ENCODE results near the gene NDUFV1. TPM values are rescaled to one million over a fixed set of nuclear protein-coding genes. Genes with fewer than 3 reads are reported as not detected.

The NDUFV1 gene
- polyA plus RNA-seq, 1 of the 3 experiments (the other 2 are of a cell fraction): 278 TPM

- no peak for TF ChIP-seq ZBTB33 (IDR thresholded peaks at IDR 0.05; ENCODE audit: borderline replicate concordance, low read depth)
- no peak for TF ChIP-seq RCOR1 (IDR thresholded peaks at IDR 0.05; ENCODE audit: low read length)
- TF ChIP-seq RAD21 (IDR thresholded peaks at IDR 0.05; ENCODE audit: low read length): no peak
- TF ChIP-seq EP300 (IDR thresholded peaks at IDR 0.05; ENCODE audit: borderline replicate concordance in 1 of 2, low read depth in 1 of 2, low read length in 1 of 2): no peak
- TF ChIP-seq USF2 (IDR thresholded peaks at IDR 0.05; ENCODE audit: borderline replicate concordance, low read depth, low read length): no peak
- TF ChIP-seq YY1 (IDR thresholded peaks at IDR 0.05; ENCODE audit: low read depth): no peak
- no peak for TF ChIP-seq PBX3 (IDR thresholded peaks at IDR 0.05)
- no peak for TF ChIP-seq SMC3 (IDR thresholded peaks at IDR 0.05; ENCODE audit: low read depth, low read length)
- TF ChIP-seq ELF1 (IDR thresholded peaks at IDR 0.05): no peak
- TF ChIP-seq TAF1 (IDR thresholded peaks at IDR 0.05; ENCODE audit: borderline replicate concordance, low read depth, low read length): no peak
Measured at GRCh38 chr11:67647471-67647870, 40.7 kb downstream of the NDUFV1 start (continued).

- no peaks in the 10 kb centered on the region for H3K9me2 ChIP-seq
- POLR2A ChIA-PET: interaction anchor here (1.1 kb wide), 1 partner anchor 18 kb away, joined by 3 read pairs; the partner anchor contains the start of gene NUDT8
- H3K9me3 ChIP-seq: no peaks in the 10 kb centered on the region
- no peak overlapping the region for H2AFZ ChIP-seq (ENCODE audit: low read depth)
- H3K27ac ChIP-seq (ENCODE audit: low read depth in 2 of 2, low read length in 1 of 2): no peak overlapping the region
- H3K4me1 ChIP-seq (ENCODE audit: control insufficient read depth in 1 of 2, insufficient read depth in 2 of 2, low read depth in 1 of 2, low read length in 1 of 2): no peaks in the 10 kb centered on the region; a peak in 1 of 4 replicates
- no peak overlapping the region for H3K4me2 ChIP-seq
- no peaks in the 10 kb centered on the region for H3K79me2 ChIP-seq (ENCODE audit: insufficient read depth)
- DNase-seq: no peak
- H3F3A ChIP-seq (replicated peaks; ENCODE audit: insufficient read depth): no peaks in the 10 kb centered on the region
- no peaks in the 10 kb centered on the region for H3K36me3 ChIP-seq (replicated peaks in 1 of 2; ENCODE audit: control insufficient read depth in 1 of 2, insufficient read depth in 2 of 2, low read length in 1 of 2)
- H3K27me3 ChIP-seq (ENCODE audit: insufficient read depth): no peaks in the 10 kb centered on the region
- CTCF ChIA-PET: interaction anchor here (0.6 to 21.6 kb wide), 5 partner anchors 11 to 34 kb away, joined by 3 to 308 read pairs (median 6); partner anchors contain the start of genes NUDT8 and TBX10
- 59% methylated on average over 3 of the region's 12 CpGs for WGBS (ENCODE audit: low lambda C conversion rate)
- H3K9ac ChIP-seq: no peak overlapping the region
- no peak overlapping the region for H3K4me3 ChIP-seq (ENCODE audit: low read depth in 2 of 2, low read length in 1 of 2)
- no peaks in the 10 kb centered on the region for H4K20me1 ChIP-seq (ENCODE audit: insufficient read depth)
- TF ChIP-seq MXI1 (IDR thresholded peaks at IDR 0.05; ENCODE audit: low read depth, low read length) (no peak), CTCF (IDR thresholded peaks at IDR 0.05) (no peak), FOXJ3 (CRISPR knock-in tag; IDR thresholded peaks at IDR 0.05) (no peak), RCOR1 (IDR thresholded peaks at IDR 0.05; ENCODE audit: low read length) (no peak), EP300 (IDR thresholded peaks at IDR 0.05; ENCODE audit: borderline replicate concordance in 1 of 2, low read depth in 1 of 2, low read length in 1 of 2) (no peak), RXRA (IDR thresholded peaks at IDR 0.05; ENCODE audit: borderline replicate concordance, low read depth) (no peak), MAX (IDR thresholded peaks at IDR 0.05; ENCODE audit: low read depth) (no peak), GATA2 (CRISPR knock-in tag; IDR thresholded peaks at IDR 0.05) (no peak), FOSL2 (IDR thresholded peaks at IDR 0.05; ENCODE audit: borderline replicate concordance, low read depth) (no peak), JUND (IDR thresholded peaks at IDR 0.05) (no peak), REST (IDR thresholded peaks at IDR 0.05; ENCODE audit: low read depth, low read length) (no peak), TCF12 (IDR thresholded peaks at IDR 0.05) (no peak), PBX3 (IDR thresholded peaks at IDR 0.05) (no peak)
Measured at GRCh38 chr11:67648140-67648795, 41.5 kb downstream of the NDUFV1 start.
